ENCODE measurements around the gene BTN1A1. TPM values are rescaled to one million over a fixed set of nuclear protein-coding genes. Genes with fewer than 3 reads are reported as not detected.

Gene BTN1A1
- total and polyA plus RNA-seq, 9 of the 15 experiments (the other 6 are each of a cell fraction or from before 2014, with no cell fraction given), result 0.01 to 0.15 (median 0.06) TPM; not detected in 4

DNA sequence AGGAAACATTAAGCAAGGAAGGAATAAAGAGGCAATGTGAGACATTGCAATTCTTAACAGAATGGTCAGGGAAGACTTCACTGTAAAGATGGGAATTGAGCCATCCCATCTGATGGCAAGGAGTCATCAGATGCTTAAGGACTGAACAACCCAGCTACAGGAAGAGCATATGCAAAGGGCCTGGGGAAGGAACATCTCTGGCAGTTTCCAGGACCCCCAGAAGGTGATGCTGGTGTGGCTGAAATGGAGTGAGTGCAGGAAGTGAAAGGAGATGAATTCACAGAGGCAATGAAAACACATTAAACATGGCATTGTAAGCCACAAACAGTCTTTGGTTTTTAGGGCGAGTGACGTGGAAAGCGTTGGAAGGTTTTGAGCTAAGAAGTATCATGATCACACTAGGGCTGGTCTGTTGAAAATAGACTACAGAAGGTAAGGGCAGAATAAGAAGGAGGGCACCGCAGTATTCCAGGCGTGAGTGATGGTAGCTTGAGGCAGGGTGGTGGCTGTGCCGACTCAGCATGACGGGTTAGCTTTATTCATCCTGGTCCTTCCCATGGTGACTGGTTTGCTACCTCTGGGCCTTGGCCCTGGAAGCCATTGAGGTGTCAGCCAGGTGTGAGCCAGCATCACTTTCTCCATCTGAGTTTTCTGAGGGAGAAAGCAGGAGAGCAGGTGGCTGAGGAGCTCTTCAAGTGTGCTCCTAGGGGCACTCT lies 35.5 kb upstream of the BTN1A1 start:
- Histone ChIP-seq H2AFZ (ENCODE audit: low read depth, low read length) (no peak overlapping the region), H3K27ac (ENCODE audit: extremely low read depth, low read depth, low read length) (no peak overlapping the region), H3K27me3 (ENCODE audit: control insufficient read depth in 2 of 2, insufficient read depth in 2 of 2, low read length in 2 of 2) (no peaks in the 10 kb centered on the region), H4K20me1 (replicated peaks; ENCODE audit: control insufficient read depth, insufficient read depth, low read length) (no peaks in the 10 kb centered on the region), H3K4me3 (no peak overlapping the region), H3K4me1 (replicated peaks in 1 of 2; ENCODE audit: control insufficient read depth in 2 of 2, insufficient read depth in 2 of 2, low read length in 2 of 2) (no peaks in the 10 kb centered on the region; a peak in 1 of 5 replicates), H3K9me3 (replicated peaks; ENCODE audit: control insufficient read depth, insufficient read depth, low read depth, low read length) (no peaks in the 10 kb centered on the region), H3K79me2 (ENCODE audit: control insufficient read depth, insufficient read depth, low read length) (peaks cover 4% of the 10 kb centered on the region; the same call in 2 of the 3 replicates), H3K4me2 (ENCODE audit: insufficient read depth, low read length) (no peak overlapping the region), H3K9me1 (ENCODE audit: control insufficient read depth, insufficient read depth, low read length) (peaks cover 5% of the 10 kb centered on the region), H3K36me3 (ENCODE audit: control insufficient read depth, insufficient read depth, low read length) (peaks cover 87% of the 10 kb centered on the region), H3K9ac (ENCODE audit: insufficient read depth in 1 of 2, low read depth in 2 of 2, low read length in 2 of 2) (peak overlapping the region in 1 of 2 experiments; percentile 53; a peak in 1 of 4 replicates)
- no TSS peak for BruUV-seq (replicated peaks)
- ATAC-seq, result no peak
- ChIA-PET CTCF (ENCODE audit: low intra/inter-chr PET ratio) (interaction anchor here (0.9 kb wide), 1 partner anchor 132 kb away, joined by 4 read pairs; no protein-coding TSS in a partner anchor), POLR2A (interaction anchor here (0.6 to 1.4 kb wide), 4 partner anchors 10 to 90 kb away, joined by 3 to 6 read pairs (median 4); no protein-coding TSS in a partner anchor)
- WGBS (ENCODE audit: insufficient coverage, low coverage, missing lambda C conversion rate), result 95% methylated on average over 7 of the region's 7 CpGs
- peak; percentile 66 for FAIRE-seq
- in situ Hi-C loops (cut with MboI) (no loop called here), intact Hi-C loops (cut with micrococcal nuclease) (no loop called here)
- no peak for DNase-seq (ENCODE audit: extremely low read depth in 1 of 4, low spot score in 3 of 4)
- no peak for TF ChIP-seq BRF1 (IDR thresholded peaks at IDR 0.05; ENCODE audit: borderline replicate concordance, extremely low read depth, insufficient read length)
- no peak for TF ChIP-seq MYBL2 (IDR thresholded peaks at IDR 0.05; ENCODE audit: low read depth)
- TF ChIP-seq MYBL2 (CRISPR knock-in tag; IDR thresholded peaks at IDR 0.05; ENCODE audit: borderline replicate concordance), result no peak
- peak; percentile 54 for TF ChIP-seq C11orf30 (IDR thresholded peaks at IDR 0.05; ENCODE audit: low read depth)
- TF ChIP-seq HMG20A (CRISPR knock-in tag; conservative IDR thresholded peaks at IDR 0.05), result no peak
- TF ChIP-seq FOXJ2 (tag; IDR thresholded peaks at IDR 0.05), result no peak
- TF ChIP-seq PTBP1 (IDR thresholded peaks at IDR 0.05; ENCODE audit: low read depth, low read length), result peak; percentile 96
- TF ChIP-seq POU5F1 (IDR thresholded peaks at IDR 0.05; ENCODE audit: borderline replicate concordance, low read depth, low read length, partially characterized antibody), result no peak
- no peak for TF ChIP-seq PTTG1 (tag; IDR thresholded peaks at IDR 0.05; ENCODE audit: low read depth)
- TF ChIP-seq SAFB (IDR thresholded peaks at IDR 0.05; ENCODE audit: borderline replicate concordance, low read depth, low read length), result no peak
- TF ChIP-seq, protein P1, sequence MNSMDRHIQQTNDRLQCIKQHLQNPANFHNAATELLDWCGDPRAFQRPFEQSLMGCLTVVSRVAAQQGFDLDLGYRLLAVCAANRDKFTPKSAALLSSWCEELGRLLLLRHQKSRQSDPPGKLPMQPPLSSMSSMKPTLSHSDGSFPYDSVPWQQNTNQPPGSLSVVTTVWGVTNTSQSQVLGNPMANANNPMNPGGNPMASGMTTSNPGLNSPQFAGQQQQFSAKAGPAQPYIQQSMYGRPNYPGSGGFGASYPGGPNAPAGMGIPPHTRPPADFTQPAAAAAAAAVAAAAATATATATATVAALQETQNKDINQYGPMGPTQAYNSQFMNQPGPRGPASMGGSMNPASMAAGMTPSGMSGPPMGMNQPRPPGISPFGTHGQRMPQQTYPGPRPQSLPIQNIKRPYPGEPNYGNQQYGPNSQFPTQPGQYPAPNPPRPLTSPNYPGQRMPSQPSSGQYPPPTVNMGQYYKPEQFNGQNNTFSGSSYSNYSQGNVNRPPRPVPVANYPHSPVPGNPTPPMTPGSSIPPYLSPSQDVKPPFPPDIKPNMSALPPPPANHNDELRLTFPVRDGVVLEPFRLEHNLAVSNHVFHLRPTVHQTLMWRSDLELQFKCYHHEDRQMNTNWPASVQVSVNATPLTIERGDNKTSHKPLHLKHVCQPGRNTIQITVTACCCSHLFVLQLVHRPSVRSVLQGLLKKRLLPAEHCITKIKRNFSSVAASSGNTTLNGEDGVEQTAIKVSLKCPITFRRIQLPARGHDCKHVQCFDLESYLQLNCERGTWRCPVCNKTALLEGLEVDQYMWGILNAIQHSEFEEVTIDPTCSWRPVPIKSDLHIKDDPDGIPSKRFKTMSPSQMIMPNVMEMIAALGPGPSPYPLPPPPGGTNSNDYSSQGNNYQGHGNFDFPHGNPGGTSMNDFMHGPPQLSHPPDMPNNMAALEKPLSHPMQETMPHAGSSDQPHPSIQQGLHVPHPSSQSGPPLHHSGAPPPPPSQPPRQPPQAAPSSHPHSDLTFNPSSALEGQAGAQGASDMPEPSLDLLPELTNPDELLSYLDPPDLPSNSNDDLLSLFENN (IDR thresholded peaks at IDR 0.05; ENCODE audit: low read depth in 2 of 2, low read length in 2 of 2), result no peak
- no peak for TF ChIP-seq ADNP (tag; IDR thresholded peaks at IDR 0.05)
- no peak for TF ChIP-seq ZNF324 (CRISPR knock-in tag; IDR thresholded peaks at IDR 0.05)
- TF ChIP-seq PPARD (CRISPR knock-in tag; IDR thresholded peaks at IDR 0.05), result no peak
- TF ChIP-seq PHF8 (IDR thresholded peaks at IDR 0.05; ENCODE audit: borderline replicate concordance, low read length), result no peak
- TF ChIP-seq ESRRB (CRISPR knock-in tag; IDR thresholded peaks at IDR 0.05; ENCODE audit: borderline replicate concordance), result no peak
- TF ChIP-seq ETS2 (tag; IDR thresholded peaks at IDR 0.05; ENCODE audit: borderline replicate concordance, poor library complexity, severe bottlenecking), result no peak
- TF ChIP-seq ZNF589 (CRISPR knock-in tag; IDR thresholded peaks at IDR 0.05; ENCODE audit: low read depth), result no peak
- 0 out of 2 replicates have a peak, but pooled peaks have one; percentile 3 for TF ChIP-seq MAFK (IDR thresholded peaks at IDR 0.05; ENCODE audit: low read length)
- peak; percentile 62 for TF ChIP-seq ZNF316 (IDR thresholded peaks at IDR 0.05)
